A549 (cell line): ENCODE results near the gene RAI14.
A peak's percentile ranks its signal among the peaks of the same experiment; 100 is the strongest.

ENCODE experiments used
- BHLHE40 ChIP-seq: IDR thresholded peaks from 2 replicates; pipeline ENCODE4 v1.6.1; 2012; ENCODE audit warnings: low read depth, low read length, inconsistent platforms
- CBX8 ChIP-seq: fragments of 200-600 bp; sonication (generic); IDR thresholded peaks from 2 replicates; pipeline ENCODE4 v1.6.1; 2016
- CEBPB ChIP-seq, 2 experiments: fragments of >200 bp in 1 of 2; sonication (Bioruptor Twin) in 1 of 2; formaldehyde crosslinking in 1 of 2; IDR thresholded peaks; 2 replicates each; pipeline ENCODE4 v1.6.1; 2012 to 2016
- CTCF ChIP-seq: fragments of >200 bp; sonication (Bioruptor Twin); formaldehyde crosslinking; IDR thresholded peaks from 3 replicates; pipeline ENCODE4 v1.5.1; 2016
- EP300 ChIP-seq, 2 experiments: fragments of >200 bp; sonication (Bioruptor Twin); formaldehyde crosslinking; IDR thresholded peaks; 2 replicates in 1 of 2; 3 replicates in 1 of 2; pipeline ENCODE4 v1.6.1; 2016 to 2017
- ESRRA ChIP-seq: fragments of 150-350 bp; IDR thresholded peaks from 2 replicates; pipeline ENCODE4 v1.6.1; 2014; ENCODE audit warnings: mild to moderate bottlenecking, low read length, borderline replicate concordance
- JUN ChIP-seq, 2 experiments: fragments of >200 bp; sonication (Bioruptor Twin); formaldehyde crosslinking; IDR thresholded peaks; 2 replicates in 1 of 2; 3 replicates in 1 of 2; pipeline ENCODE4 v1.6.1; 2016 to 2017
- MAFK ChIP-seq: fragments of 450-650 bp; IDR thresholded peaks from 2 replicates; pipeline ENCODE4 v1.6.1; 2014; ENCODE audit not compliant: partially characterized antibody
- REST ChIP-seq: fragments of 200-600 bp; sonication (generic); IDR thresholded peaks from 2 replicates; pipeline ENCODE4 v1.6.1; 2016; ENCODE audit warnings: antibody characterized with exemption, mild to moderate bottlenecking, moderate library complexity

GRCh38 chr5:34675857-34676256 lies 19.7 kb downstream of the RAI14 start:
- TF ChIP-seq JUN (IDR thresholded peaks at IDR 0.05): no peak
- no peak for TF ChIP-seq ESRRA
- no peak for TF ChIP-seq BHLHE40
- TF ChIP-seq REST: no peak
- TF ChIP-seq MAFK: peak; percentile 68
- TF ChIP-seq CEBPB (IDR thresholded peaks at IDR 0.05): no peak
- TF ChIP-seq CBX8: no peak
- TF ChIP-seq CTCF: no peak
- TF ChIP-seq EP300 (IDR thresholded peaks at IDR 0.05): no peak
